Measurements from ENCODE around the gene RMRP.
A peak's percentile ranks its signal among the peaks of the same experiment; 100 is the strongest.
"Not testable (repeated sequence)": the region's sequence is repeated elsewhere in the genome, so short reads cannot be mapped to it uniquely, and the experiment has no call there.

The RMRP gene

GRCh38 chr9:35664531-35665470 is 7.0 kb upstream of the RMRP start, which contains the start of gene ARHGEF39:
Gene ARHGEF39, minus strand, starts transcription at chr9:35665195. Its CDS starts 26 bp downstream, at chr9:35665169.
- DNase-seq (peak; percentile 84), ATAC-seq (peak; percentile 85)

- DNase-seq (no peak), ATAC-seq (no peak)
Observed at GRCh38 chr9:35662437-35662836, 4.6 kb upstream of the RMRP start.

GRCh38 chr9:35661756-35662350 is 4.0 kb upstream of the RMRP start:
- DNase-seq (no peak), ATAC-seq (no peak)

GRCh38 chr9:35660966-35661415 is 3.2 kb upstream of the RMRP start:
- ATAC-seq, result no peak
- no peak for DNase-seq

- no peak for ATAC-seq
- no peak for DNase-seq
Observed at GRCh38 chr9:35659340-35659739, 1.5 kb upstream of the RMRP start.

GRCh38 chr9:35658968-35659220 is 1.1 kb upstream of the RMRP start:
- ATAC-seq (no peak), DNase-seq (no peak)

GRCh38 chr9:35658137-35658967 is 533 bp upstream of the RMRP start, which contains the start of gene CCDC107:
Gene CCDC107, plus strand, starts transcription at chr9:35658292. Its CDS starts 88 bp downstream, at chr9:35658380.
- peak; percentile 89 for DNase-seq
- peak; percentile 63 for ATAC-seq

GRCh38 chr9:35656831-35657545 is 831 bp downstream of the RMRP start:
- DNase-seq (no peak), ATAC-seq (no peak)

- no peak for ATAC-seq
- DNase-seq, result no peak
Observed at GRCh38 chr9:35656348-35656747, 1.5 kb downstream of the RMRP start.

- ATAC-seq (no peak), DNase-seq (no peak)
Observed at GRCh38 chr9:35653611-35654010, 4.2 kb downstream of the RMRP start.

GRCh38 chr9:35652829-35653209 is 5.0 kb downstream of the RMRP start:
- ATAC-seq, result no peak
- DNase-seq, result no peak

- ATAC-seq (no peak), DNase-seq (no peak)
Observed at GRCh38 chr9:35651956-35652828, 5.6 kb downstream of the RMRP start.

GRCh38 chr9:35650341-35651158 is 7.3 kb downstream of the RMRP start, which contains the start of gene SIT1:
Gene SIT1, minus strand, starts transcription at chr9:35650931. Its CDS starts 78 bp downstream, at chr9:35650853.
- ATAC-seq (peak; percentile 10), DNase-seq (peak; percentile 68)

GRCh38 chr9:35649431-35650340 is 8.1 kb downstream of the RMRP start:
- ATAC-seq (no peak), DNase-seq (peak; percentile 64)

- ATAC-seq (peak; percentile 88), DNase-seq (peak; percentile 94)
Observed at GRCh38 chr9:35646533-35647265, 11.1 kb downstream of the RMRP start.

GRCh38 chr9:35646153-35646532 is 11.7 kb downstream of the RMRP start:
- DNase-seq (no peak), ATAC-seq (no peak)

GRCh38 chr9:35645736-35646135 is 12.1 kb downstream of the RMRP start:
- DNase-seq, ATAC-seq: not testable (repeated sequence)

GRCh38 chr9:35643046-35643445 is 14.8 kb downstream of the RMRP start:
- ATAC-seq (no peak), DNase-seq (no peak)

Measured in stimulated activated naive CD8-positive, alpha-beta T cell treated with anti-CD3 and anti-CD28 coated beads, Interleukin-15, Interleukin-2, amounts not matched to agents 100 U/mL and 50 U/mL, for 24 hours (primary cell).